SU-DHL-6 (cell line): ENCODE results near the gene DMRTB1.

Source experiments
- H2AFZ ChIP-seq: fragments of 200-600 bp; sonication (generic); 2 replicates; pipeline ENCODE4 v1.6.1; 2014; ENCODE audit warnings: low read depth, mild to moderate bottlenecking, moderate library complexity, mixed read lengths, antibody characterized with exemption, low read length; ENCODE audit not compliant: severe bottlenecking
- H3F3A ChIP-seq: fragments of 200-600 bp; shearing (Covaris generic); 2 replicates; pipeline ENCODE4 v1.6.0; 2016; ENCODE audit warnings: antibody characterized with exemption, mild to moderate bottlenecking; ENCODE audit not compliant: insufficient read depth
- H3K27ac ChIP-seq: fragments of 200-600 bp; sonication (generic); 2 replicates; pipeline ENCODE4 v1.5.1; 2016; ENCODE audit warnings: low read depth, mild to moderate bottlenecking, low read length, moderate library complexity, mixed read lengths
- H3K27me3 ChIP-seq: fragments of 200-600 bp; sonication (generic), shearing (Covaris generic); 2 replicates; pipeline ENCODE4 v1.6.0; 2014; ENCODE audit warnings: mild to moderate bottlenecking, low read length
- H3K36me3 ChIP-seq: fragments of 200-600 bp; sonication (generic); 2 replicates; pipeline ENCODE4 v1.6.1; 2014; ENCODE audit warnings: mild to moderate bottlenecking, low read length, mixed read lengths
- H3K4me2 ChIP-seq: fragments of 300-600, 200-600 bp; shearing (Covaris generic), sonication (generic); 2 replicates; pipeline ENCODE4 v1.6.0; 2014; ENCODE audit warnings: low read length, low read depth, mild to moderate bottlenecking; ENCODE audit not compliant: poor library complexity, severe bottlenecking
- H3K4me3 ChIP-seq: fragments of 200-600 bp; sonication (generic); 2 replicates; pipeline ENCODE4 v1.5.1; 2014; ENCODE audit warnings: antibody characterized with exemption, low read length, mild to moderate bottlenecking, mixed read lengths; ENCODE audit not compliant: insufficient read depth, poor library complexity, severe bottlenecking
- H3K79me2 ChIP-seq: fragments of 200-600 bp; sonication (generic); 2 replicates; pipeline ENCODE4 v1.6.1; 2014; ENCODE audit warnings: mild to moderate bottlenecking, low read length, moderate library complexity; ENCODE audit not compliant: insufficient read depth
- H3K9ac ChIP-seq: fragments of 200-600 bp; sonication (generic); 2 replicates; pipeline ENCODE4 v1.7.0; 2014; ENCODE audit warnings: mild to moderate bottlenecking, low read length
- H3K9me2 ChIP-seq: fragments of 200-600 bp; sonication (generic); replicated peaks from 2 replicates; pipeline ENCODE4 v1.6.1; 2014; ENCODE audit warnings: low read length; ENCODE audit not compliant: insufficient read depth
- H3K9me3 ChIP-seq: fragments of 200-600 bp; sonication (generic); 2 replicates; pipeline ENCODE4 v1.6.1; 2014; ENCODE audit warnings: low read length, mixed read lengths; ENCODE audit not compliant: insufficient read depth
- H4K20me1 ChIP-seq: fragments of 200-600 bp; sonication (generic); 2 replicates; pipeline ENCODE4 v1.6.1; 2014; ENCODE audit warnings: low read depth, mild to moderate bottlenecking, antibody characterized with exemption, low read length, moderate library complexity, mixed read lengths
- EZH2phosphoT487 ChIP-seq: fragments of 200-600 bp; sonication (generic), shearing (Covaris generic); conservative IDR thresholded peaks from 2 replicates; pipeline ENCODE4 v1.6.1; 2018; ENCODE audit warnings: mild to moderate bottlenecking, antibody characterized with exemption, low read length, moderate library complexity, mixed read lengths
- TF ChIP-seq, protein P1 (sequence below): fragments of 200-600 bp; sonication (generic); IDR thresholded peaks from one replicate; pipeline ENCODE4 v1.5.1; 2017; ENCODE audit warnings: antibody characterized with exemption, mild to moderate bottlenecking, low read length, moderate library complexity; ENCODE audit not compliant: insufficient read depth, poor library complexity, severe bottlenecking

The DMRTB1 gene

GRCh38 chr1:53509775-53510174 lies 50.6 kb downstream of the DMRTB1 start:
- H3K36me3 ChIP-seq = no peaks in the 10 kb centered on the region
- H3K4me3 ChIP-seq = no peak overlapping the region
- no peaks in the 10 kb centered on the region for H3K79me2 ChIP-seq
- H4K20me1 ChIP-seq = no peaks in the 10 kb centered on the region
- H3K9me3 ChIP-seq = no peaks in the 10 kb centered on the region
- H3K9me2 ChIP-seq = no peaks in the 10 kb centered on the region
- no peaks in the 10 kb centered on the region for H3F3A ChIP-seq
- TF ChIP-seq EZH2phosphoT487 = no peak
- TF ChIP-seq, protein P1, sequence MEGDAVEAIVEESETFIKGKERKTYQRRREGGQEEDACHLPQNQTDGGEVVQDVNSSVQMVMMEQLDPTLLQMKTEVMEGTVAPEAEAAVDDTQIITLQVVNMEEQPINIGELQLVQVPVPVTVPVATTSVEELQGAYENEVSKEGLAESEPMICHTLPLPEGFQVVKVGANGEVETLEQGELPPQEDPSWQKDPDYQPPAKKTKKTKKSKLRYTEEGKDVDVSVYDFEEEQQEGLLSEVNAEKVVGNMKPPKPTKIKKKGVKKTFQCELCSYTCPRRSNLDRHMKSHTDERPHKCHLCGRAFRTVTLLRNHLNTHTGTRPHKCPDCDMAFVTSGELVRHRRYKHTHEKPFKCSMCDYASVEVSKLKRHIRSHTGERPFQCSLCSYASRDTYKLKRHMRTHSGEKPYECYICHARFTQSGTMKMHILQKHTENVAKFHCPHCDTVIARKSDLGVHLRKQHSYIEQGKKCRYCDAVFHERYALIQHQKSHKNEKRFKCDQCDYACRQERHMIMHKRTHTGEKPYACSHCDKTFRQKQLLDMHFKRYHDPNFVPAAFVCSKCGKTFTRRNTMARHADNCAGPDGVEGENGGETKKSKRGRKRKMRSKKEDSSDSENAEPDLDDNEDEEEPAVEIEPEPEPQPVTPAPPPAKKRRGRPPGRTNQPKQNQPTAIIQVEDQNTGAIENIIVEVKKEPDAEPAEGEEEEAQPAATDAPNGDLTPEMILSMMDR = no peak
- no peak overlapping the region for H3K9ac ChIP-seq
- no peak overlapping the region for H3K4me2 ChIP-seq
- no peak overlapping the region for H3K27ac ChIP-seq
- H3K27me3 ChIP-seq = no peaks in the 10 kb centered on the region
- no peak overlapping the region for H2AFZ ChIP-seq

GRCh38 chr1:53510215-53510614 lies 51.0 kb downstream of the DMRTB1 start:
- H3K79me2 ChIP-seq = no peaks in the 10 kb centered on the region
- H3K9me2 ChIP-seq = no peaks in the 10 kb centered on the region
- no peaks in the 10 kb centered on the region for H3K9me3 ChIP-seq
- H3K36me3 ChIP-seq = no peaks in the 10 kb centered on the region
- H3K9ac ChIP-seq = no peak overlapping the region
- H2AFZ ChIP-seq = no peak overlapping the region
- H3F3A ChIP-seq = no peaks in the 10 kb centered on the region
- no peak overlapping the region for H3K27ac ChIP-seq
- no peak for TF ChIP-seq EZH2phosphoT487
- TF ChIP-seq, protein P1 = no peak
- H3K4me3 ChIP-seq = no peak overlapping the region
- H3K4me2 ChIP-seq = no peak overlapping the region
- no peaks in the 10 kb centered on the region for H4K20me1 ChIP-seq
- H3K27me3 ChIP-seq = no peaks in the 10 kb centered on the region

- Histone ChIP-seq H3K79me2 (no peaks in the 10 kb centered on the region), H3K9ac (no peak overlapping the region), H3K27me3 (no peaks in the 10 kb centered on the region), H3K4me3 (no peak overlapping the region), H4K20me1 (no peaks in the 10 kb centered on the region), H3K9me3 (no peaks in the 10 kb centered on the region), H3K36me3 (no peaks in the 10 kb centered on the region), H3K9me2 (no peaks in the 10 kb centered on the region), H3F3A (no peaks in the 10 kb centered on the region), H2AFZ (no peak overlapping the region), H3K4me2 (no peak overlapping the region), H3K27ac (no peak overlapping the region)
- TF ChIP-seq EZH2phosphoT487 = no peak
- TF ChIP-seq, protein P1 = no peak
Measured at GRCh38 chr1:53511323-53511932, 52.2 kb downstream of the DMRTB1 start.
